GM21723 (cell line): ENCODE data around the gene OR7G1.
"Not testable (repeated sequence)": the region's sequence is repeated elsewhere in the genome, so short reads cannot be mapped to it uniquely, and the experiment has no call there.

Source experiments
- ATAC-seq: cut with Tn5 transposase; IDR thresholded peaks from one replicate; pipeline ENCODE4 v1.9.1; 2021; ENCODE audit warnings: mild to moderate bottlenecking, moderate library complexity; ENCODE audit not compliant: unreplicated experiment

OR7G1 gene

DNA sequence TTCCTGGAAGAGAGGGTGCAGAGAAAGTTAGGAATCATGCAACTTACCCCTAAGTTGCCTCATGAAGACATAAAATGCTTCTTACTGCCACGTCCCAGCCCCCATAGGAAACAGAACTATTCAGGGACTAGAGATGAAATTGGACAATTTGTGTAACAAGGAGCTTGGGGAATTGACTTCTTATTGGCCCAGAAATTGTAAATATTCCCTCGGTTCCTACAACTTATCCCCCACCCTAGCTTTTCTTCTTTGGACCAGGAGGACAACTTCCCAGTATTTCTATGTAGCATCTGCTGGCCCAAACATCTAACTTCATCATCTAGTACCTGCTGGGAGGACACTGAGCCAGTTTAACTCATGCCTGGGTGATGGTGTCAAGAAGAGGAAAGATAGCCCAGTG lies 28.8 kb downstream of the OR7G1 start, which contains the start of gene OR1M1:
TSS of gene OR1M1 (plus strand) at position 301 of the 400 bp plus-strand sequence. CDS start 6,184 bp downstream, outside the sequence.
- no peak for ATAC-seq

DNA sequence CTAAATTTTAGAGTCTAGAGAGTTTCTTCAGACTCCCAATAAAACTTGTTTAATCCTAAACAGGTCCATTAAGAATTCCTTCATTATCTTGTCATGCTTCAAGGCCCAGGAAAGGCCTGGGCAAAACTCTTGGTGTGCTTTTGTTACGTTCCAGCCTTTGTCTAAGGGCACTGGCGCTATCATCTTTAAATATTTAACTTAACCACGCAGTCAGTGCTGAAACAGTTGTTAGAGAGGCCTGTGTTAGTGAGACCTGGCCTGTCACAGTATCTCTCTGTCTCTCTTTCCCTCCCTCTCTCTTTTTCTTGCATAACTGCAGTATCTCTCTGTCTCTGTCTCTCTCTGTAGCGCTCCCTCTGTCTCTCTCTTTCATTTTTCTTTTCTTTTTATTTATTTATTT lies 36.9 kb downstream of the OR7G1 start:
- no peak for ATAC-seq

DNA sequence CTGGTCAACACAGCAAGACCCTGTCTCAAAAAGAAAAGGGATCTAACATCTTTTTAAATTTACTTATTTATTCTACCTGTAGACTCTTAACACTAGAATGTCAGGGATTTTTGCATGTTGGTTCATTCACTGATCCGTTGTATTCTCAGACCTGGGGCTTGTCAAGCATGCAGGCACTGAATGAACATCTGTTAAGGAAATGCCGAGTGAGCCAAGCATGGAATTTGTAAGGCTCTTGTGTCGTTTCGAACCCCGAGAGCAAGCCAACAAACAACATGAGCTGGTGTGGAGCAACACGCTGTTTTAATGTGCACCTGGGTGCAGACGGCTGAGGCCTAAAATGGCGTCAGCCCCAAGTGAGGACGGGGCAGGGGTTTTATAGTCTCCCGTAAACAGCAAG lies 38.7 kb downstream of the OR7G1 start:
- ATAC-seq: no peak

DNA sequence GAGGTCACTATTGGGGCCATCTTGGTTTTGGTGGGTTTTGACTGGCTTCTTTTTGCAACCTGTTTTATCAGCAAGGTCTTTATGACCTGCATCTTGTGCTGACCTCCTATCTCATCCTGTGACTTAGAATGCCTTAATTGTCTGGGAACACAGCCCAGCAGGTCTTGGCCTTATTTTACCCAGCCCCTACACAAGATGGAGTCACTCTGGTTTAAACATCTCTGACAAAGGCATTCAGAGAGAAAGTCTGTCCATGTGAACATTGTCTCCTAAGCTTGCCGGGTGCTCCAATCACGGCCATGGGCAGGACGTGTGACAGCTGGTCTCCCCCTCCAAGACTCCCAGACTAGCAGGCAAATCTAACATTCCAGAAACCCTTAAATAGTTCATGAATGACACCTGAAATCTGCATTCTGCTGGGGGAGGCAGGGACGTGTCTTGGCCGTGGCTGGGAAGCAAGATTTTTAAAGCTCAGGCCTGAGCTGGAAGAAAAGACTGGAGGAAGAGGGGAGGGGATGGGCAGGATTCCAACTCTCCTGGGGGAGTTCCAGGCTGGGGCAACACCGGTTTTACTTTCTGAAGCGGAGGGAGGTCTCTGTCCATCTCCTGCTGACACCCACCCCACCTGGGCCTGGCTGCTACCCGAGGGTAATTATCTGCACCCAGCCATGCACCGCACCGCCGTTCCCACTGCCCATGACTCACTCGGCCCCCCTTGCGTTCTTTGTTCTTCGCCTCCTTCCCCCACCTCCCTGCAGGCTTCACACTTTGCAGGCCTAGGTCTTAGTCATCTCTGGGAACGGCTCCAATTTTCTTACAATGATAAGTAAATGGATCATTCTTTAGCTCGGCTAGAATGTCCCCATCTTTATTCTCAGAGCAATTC lies 40.3 kb downstream of the OR7G1 start:
- no peak for ATAC-seq

DNA sequence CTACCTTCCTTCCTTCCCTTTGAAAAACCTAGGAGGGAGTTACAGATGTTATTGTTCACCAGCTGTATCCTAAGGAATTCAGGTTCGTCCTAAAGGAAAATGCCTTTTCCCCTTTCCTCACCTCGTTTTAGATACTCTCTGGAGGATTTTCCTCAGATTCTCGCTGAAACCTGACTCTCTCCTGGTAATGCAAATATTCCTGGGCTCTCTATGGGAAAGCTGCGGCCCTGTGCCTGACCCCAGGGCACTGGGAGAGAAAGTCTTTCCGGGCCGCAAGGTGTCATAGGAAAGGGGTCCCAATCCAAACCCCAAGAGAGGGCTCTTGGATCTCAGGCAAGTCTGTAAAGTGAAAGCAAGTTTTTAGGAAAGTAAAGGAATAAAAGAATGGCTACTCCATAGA lies 41.8 kb downstream of the OR7G1 start:
- ATAC-seq: no peak

DNA sequence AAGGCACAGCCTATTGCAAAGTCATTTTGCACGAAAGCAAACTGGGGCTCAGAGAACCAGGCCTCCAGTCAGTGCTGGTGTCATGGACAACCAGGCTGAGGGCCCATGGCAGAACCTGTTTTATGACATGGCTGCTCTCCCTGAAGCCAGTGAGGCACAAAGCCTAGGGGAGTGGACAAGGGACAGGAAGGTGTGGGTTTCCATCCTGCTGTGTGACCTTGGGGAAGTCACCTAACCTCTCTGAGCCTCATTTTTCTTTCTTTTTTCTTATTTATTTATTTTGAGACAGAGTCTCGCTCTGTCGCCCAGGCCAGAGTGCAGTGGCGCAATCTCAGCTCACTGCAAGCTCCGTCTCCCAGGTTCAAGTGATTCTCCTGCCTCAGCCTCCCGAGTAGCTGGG lies 43.8 kb downstream of the OR7G1 start:
- not testable (repeated sequence) for ATAC-seq

DNA sequence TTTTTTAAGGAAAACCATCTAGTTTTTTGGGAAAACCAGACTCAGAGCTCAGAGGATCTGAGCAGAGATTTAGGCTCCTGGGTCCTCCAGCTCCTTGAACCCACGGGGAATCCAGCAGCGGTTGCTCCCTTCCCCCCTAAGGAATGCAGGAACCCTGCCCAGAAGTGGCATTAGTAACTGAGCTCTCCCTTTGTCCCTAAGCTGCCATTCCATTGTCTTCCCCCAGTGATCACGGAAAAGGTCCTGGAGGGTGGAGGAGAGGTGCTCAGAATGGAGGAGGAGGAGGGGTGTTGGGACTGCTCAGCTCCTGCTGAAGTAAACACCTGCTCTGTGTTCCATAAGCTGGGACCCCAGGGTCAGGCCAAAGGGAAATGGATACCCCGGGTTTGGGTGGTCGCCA lies 45.5 kb downstream of the OR7G1 start:
- ATAC-seq: no peak

DNA sequence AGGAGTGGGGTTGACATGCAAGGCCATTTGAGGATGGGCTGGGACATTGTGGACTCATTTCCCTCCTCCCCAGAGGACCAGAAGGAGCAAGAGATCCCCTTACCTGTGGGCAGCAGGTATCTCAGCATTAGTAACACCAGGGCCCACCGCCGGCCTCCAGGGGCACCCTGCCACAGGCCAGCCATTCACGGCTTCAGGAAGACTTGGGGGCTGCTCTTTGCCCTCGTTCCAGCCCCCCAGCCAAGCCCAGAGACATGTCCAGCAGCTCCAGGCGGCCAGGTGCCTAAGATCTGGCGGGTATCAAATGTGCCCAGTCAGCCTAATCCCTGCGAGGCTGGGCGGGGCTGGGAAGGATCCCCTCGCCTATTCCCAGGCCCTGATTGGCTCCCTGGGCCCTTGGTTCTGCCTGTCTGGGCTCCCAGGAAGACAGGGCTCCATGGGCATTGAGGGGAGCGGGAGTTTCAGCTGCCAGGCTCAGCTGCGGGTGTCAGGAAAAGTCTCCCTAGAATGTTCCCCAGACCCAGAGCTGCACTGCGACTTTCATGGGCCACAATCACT lies 50.0 kb downstream of the OR7G1 start:
- no peak for ATAC-seq
